Measurements from ENCODE around the gene KCNQ5.

KCNQ5 gene

GRCh38 chr6:72738091-72738490 lies 116.2 kb downstream of the KCNQ5 start:
- DNase-seq (ENCODE audit: insufficient read length, low spot score) (no peak), FAIRE-seq (no peak)
- TF ChIP-seq, protein P1, sequence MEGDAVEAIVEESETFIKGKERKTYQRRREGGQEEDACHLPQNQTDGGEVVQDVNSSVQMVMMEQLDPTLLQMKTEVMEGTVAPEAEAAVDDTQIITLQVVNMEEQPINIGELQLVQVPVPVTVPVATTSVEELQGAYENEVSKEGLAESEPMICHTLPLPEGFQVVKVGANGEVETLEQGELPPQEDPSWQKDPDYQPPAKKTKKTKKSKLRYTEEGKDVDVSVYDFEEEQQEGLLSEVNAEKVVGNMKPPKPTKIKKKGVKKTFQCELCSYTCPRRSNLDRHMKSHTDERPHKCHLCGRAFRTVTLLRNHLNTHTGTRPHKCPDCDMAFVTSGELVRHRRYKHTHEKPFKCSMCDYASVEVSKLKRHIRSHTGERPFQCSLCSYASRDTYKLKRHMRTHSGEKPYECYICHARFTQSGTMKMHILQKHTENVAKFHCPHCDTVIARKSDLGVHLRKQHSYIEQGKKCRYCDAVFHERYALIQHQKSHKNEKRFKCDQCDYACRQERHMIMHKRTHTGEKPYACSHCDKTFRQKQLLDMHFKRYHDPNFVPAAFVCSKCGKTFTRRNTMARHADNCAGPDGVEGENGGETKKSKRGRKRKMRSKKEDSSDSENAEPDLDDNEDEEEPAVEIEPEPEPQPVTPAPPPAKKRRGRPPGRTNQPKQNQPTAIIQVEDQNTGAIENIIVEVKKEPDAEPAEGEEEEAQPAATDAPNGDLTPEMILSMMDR (IDR thresholded peaks at IDR 0.05; ENCODE audit: insufficient read depth, missing control alignments) = no peak

DNA sequence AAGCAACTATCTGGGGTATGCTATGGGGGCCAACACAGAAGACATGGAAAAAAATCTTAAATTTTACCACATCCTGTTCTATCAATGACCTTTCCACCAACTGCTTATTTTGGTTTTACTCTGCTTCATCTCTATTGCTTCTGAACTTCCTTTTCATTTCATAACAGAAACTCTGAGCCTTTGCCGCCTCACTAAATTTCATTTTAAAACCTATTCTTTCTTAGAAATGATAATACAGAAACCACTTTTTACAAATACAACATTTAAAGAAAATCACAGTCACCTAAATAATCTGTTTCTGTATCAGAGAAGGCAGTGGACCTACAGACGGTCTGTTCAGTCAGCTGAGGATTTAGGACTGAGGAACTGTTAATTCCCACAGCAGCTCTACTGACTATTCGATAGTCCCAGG lies 117.5 kb downstream of the KCNQ5 start:
- TF ChIP-seq, protein P1 (IDR thresholded peaks at IDR 0.05; ENCODE audit: insufficient read depth, missing control alignments) = no peak

GRCh38 chr6:72740135-72740534 lies 118.3 kb downstream of the KCNQ5 start:
- FAIRE-seq (no peak), DNase-seq (ENCODE audit: insufficient read length, low spot score) (no peak)
- TF ChIP-seq, protein P1 (IDR thresholded peaks at IDR 0.05; ENCODE audit: insufficient read depth, missing control alignments) = no peak

More for the DNA sequence above, 117.5 kb downstream of the KCNQ5 start:
- no peak for DNase-seq (ENCODE audit: insufficient read length, low spot score)
- FAIRE-seq = no peak

DNA sequence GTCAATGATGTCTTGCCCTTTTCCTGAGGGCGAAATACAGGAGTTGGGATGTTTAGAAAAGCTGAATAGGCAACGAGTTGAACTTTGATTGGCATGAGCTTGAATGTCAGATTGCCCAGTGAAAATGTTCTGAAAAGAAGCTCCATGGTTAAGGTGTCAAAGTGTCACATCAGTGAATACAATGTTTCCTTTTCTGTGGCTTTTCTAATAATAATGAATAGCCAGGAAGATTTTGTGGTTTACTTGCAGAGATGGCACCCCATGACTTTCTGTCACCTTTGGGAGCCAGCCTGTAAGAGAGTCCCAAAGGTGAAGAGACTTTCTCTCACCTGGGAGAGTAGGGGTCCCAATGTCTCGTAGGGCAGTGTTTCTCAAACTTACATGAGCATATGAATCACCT lies 119.2 kb downstream of the KCNQ5 start:
- TF ChIP-seq, protein P1 (IDR thresholded peaks at IDR 0.05; ENCODE audit: insufficient read depth, missing control alignments) = no peak
- FAIRE-seq (no peak), DNase-seq (ENCODE audit: insufficient read length, low spot score) (no peak)

DNA sequence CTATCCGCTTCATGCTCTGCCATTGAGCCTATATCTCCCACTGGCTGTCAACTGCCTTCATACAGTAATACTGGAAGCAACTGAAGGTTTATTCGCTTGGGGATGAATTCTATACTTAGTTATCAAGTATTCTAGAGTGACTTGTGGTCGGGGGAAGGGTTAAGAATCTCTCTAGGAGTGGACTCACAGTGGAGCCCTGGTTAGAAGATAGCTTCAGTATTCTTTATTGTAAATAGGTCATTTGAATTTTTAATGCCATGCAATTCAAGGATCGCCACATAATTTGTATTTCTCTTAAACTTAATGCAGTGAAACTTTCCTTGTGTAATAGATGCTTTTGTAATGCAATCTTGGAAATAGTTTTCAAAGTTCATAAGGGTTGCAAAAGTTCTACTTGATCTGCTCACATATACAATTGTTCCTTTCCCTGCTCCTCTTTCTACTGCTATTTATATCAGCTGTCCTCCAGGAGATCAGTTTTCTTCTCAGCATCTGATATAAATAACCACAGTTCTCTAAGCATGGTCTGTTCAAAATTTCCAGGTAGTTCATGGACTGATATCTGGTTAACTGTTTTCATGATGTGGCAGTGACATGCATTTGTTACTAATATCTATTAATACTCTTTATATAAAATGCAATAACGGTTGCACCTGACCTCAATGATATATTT lies 120.3 kb downstream of the KCNQ5 start:
- no peak for FAIRE-seq
- TF ChIP-seq, protein P1 (IDR thresholded peaks at IDR 0.05; ENCODE audit: insufficient read depth, missing control alignments) = no peak
- no peak for DNase-seq (ENCODE audit: insufficient read length, low spot score)

DNA sequence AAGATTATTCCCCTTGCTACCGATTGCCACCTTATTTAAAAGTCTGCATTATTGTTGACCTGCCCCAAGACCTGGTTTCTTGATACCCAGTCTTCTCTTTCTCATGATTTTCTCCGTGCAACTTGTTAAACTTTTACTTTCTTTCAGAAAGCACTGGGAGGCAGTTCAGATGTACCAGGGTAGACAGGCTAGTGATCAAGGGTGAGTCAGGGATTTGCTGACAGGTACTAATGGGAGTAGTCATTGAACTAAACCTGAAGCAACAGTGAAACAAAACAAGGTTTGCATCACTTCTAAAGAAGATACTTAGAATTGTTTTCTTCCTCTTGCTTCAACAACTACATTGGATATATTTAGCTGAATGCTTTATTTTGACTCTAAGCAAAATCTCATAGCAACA lies 124.4 kb downstream of the KCNQ5 start:
- no peak for DNase-seq (ENCODE audit: insufficient read length, low spot score)
- no peak for FAIRE-seq
- TF ChIP-seq, protein P1 (IDR thresholded peaks at IDR 0.05; ENCODE audit: insufficient read depth, missing control alignments) = no peak

- TF ChIP-seq, protein P1 (IDR thresholded peaks at IDR 0.05; ENCODE audit: insufficient read depth, missing control alignments) = no peak
- DNase-seq (ENCODE audit: insufficient read length, low spot score) (no peak), FAIRE-seq (no peak)
Measured at GRCh38 chr6:72748759-72749158, 126.9 kb downstream of the KCNQ5 start.

Data from D721Med (cell line).